ENCODE measurements around the gene PCDHA1. TPM values are rescaled to one million over a fixed set of nuclear protein-coding genes. Genes with fewer than 3 reads are reported as not detected.
A peak's percentile ranks its signal among the peaks of the same experiment; 100 is the strongest.
"Not testable (repeated sequence)": the region's sequence is repeated elsewhere in the genome, so short reads cannot be mapped to it uniquely, and the experiment has no call there.

PCDHA1 gene
- total and polyA plus RNA-seq, 2 donors (not counting 3 experiments of a cell fraction or from before 2014, with no cell fraction given): 0.04 TPM; not detected in 1

- H3K9me1 ChIP-seq (replicated peaks; ENCODE audit: control insufficient read depth, extremely low read depth, insufficient read depth, low read length); FAIRE-seq; H3K4me3 ChIP-seq (replicated peaks in 1 of 3; ENCODE audit: insufficient read depth in 1 of 3, low read depth in 1 of 3, low read length in 3 of 3); CTCF ChIA-PET; H3K9ac ChIP-seq (replicated peaks; ENCODE audit: extremely low read depth, insufficient read depth, low read length); H3K4me2 ChIP-seq (ENCODE audit: insufficient read depth, low read length); H3K9me3 ChIP-seq (replicated peaks; ENCODE audit: control insufficient read depth, insufficient read depth, low read length); POLR2A ChIA-PET; H2AFZ ChIP-seq (ENCODE audit: low read depth, low read length); dilution Hi-C loops (cut with MboI; ENCODE audit: extremely low pct_ligation_motif_present, low sequenced_read_pairs); H3K79me2 ChIP-seq (ENCODE audit: control insufficient read depth, insufficient read depth, low read length); H4K20me1 ChIP-seq (replicated peaks; ENCODE audit: control insufficient read depth, extremely low read depth, insufficient read depth, low read length); intact Hi-C loops (cut with micrococcal nuclease); H3K27ac ChIP-seq (ENCODE audit: insufficient read depth, low read depth, low read length); DNase-seq (ENCODE audit: low read depth, low spot score); BruUV-seq (replicated peaks); H3K27me3 ChIP-seq (ENCODE audit: control insufficient read depth in 2 of 2, insufficient read depth in 2 of 2, low read length in 2 of 2); H3K4me1 ChIP-seq (ENCODE audit: control insufficient read depth, extremely low read depth, insufficient read depth, low read length); H3K36me3 ChIP-seq (ENCODE audit: control insufficient read depth in 2 of 2, extremely low read depth in 1 of 2, insufficient read depth in 2 of 2, low read length in 2 of 2): not testable (repeated sequence)
Measured at GRCh38 chr5:140849831-140850634, 64.1 kb downstream of the PCDHA1 start.

- DNase-seq (ENCODE audit: low read depth, low spot score): peak; percentile 35
- H3K27ac ChIP-seq (ENCODE audit: insufficient read depth, low read depth, low read length): no peak within 1 kb of the TSS
- no peak within 1 kb of the TSS for H3K4me3 ChIP-seq (replicated peaks in 1 of 3; ENCODE audit: insufficient read depth in 1 of 3, low read depth in 1 of 3, low read length in 3 of 3)
- intact Hi-C loops (cut with micrococcal nuclease) (no loop called here), dilution Hi-C loops (cut with MboI; ENCODE audit: extremely low pct_ligation_motif_present, low sequenced_read_pairs) (no loop called here)
- no peaks in the 10 kb centered on the region for H3K36me3 ChIP-seq (ENCODE audit: control insufficient read depth in 2 of 2, extremely low read depth in 1 of 2, insufficient read depth in 2 of 2, low read length in 2 of 2)
- no peak within 1 kb of the TSS for H3K9ac ChIP-seq (replicated peaks; ENCODE audit: extremely low read depth, insufficient read depth, low read length)
- H3K4me2 ChIP-seq (ENCODE audit: insufficient read depth, low read length): no peak within 1 kb of the TSS
- no peaks in the 10 kb centered on the region for H4K20me1 ChIP-seq (replicated peaks; ENCODE audit: control insufficient read depth, extremely low read depth, insufficient read depth, low read length)
- H3K9me3 ChIP-seq (replicated peaks; ENCODE audit: control insufficient read depth, insufficient read depth, low read length): no peaks in the 10 kb centered on the region
- no peaks in the 10 kb centered on the region for H3K9me1 ChIP-seq (replicated peaks; ENCODE audit: control insufficient read depth, extremely low read depth, insufficient read depth, low read length)
- BruUV-seq (replicated peaks): no TSS peak
- H3K79me2 ChIP-seq (ENCODE audit: control insufficient read depth, insufficient read depth, low read length): no peaks in the 10 kb centered on the region
- H2AFZ ChIP-seq (ENCODE audit: low read depth, low read length): no peak within 1 kb of the TSS
- ChIA-PET CTCF (interaction anchor here (1.1 to 1.8 kb wide), 3 partner anchors 13 to 185 kb away, joined by 5 to 6 read pairs (median 6); no protein-coding TSS in a partner anchor), POLR2A (no interaction called here)
- TF ChIP-seq EZH2 (IDR thresholded peaks at IDR 0.05; ENCODE audit: borderline replicate concordance, low read depth, low read length, severe bottlenecking) (no peak), FOS (IDR thresholded peaks at IDR 0.05; ENCODE audit: borderline replicate concordance, insufficient read depth, low read length) (no peak), POLR2A (IDR thresholded peaks at IDR 0.05; ENCODE audit: low read depth, low read length) (no peak)
- TF ChIP-seq, protein P1, sequence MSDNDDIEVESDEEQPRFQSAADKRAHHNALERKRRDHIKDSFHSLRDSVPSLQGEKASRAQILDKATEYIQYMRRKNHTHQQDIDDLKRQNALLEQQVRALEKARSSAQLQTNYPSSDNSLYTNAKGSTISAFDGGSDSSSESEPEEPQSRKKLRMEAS (IDR thresholded peaks at IDR 0.05; ENCODE audit: insufficient read depth, insufficient read length): no peak
- no peaks in the 10 kb centered on the region for H3K4me1 ChIP-seq (ENCODE audit: control insufficient read depth, extremely low read depth, insufficient read depth, low read length)
- H3K27me3 ChIP-seq (ENCODE audit: control insufficient read depth in 2 of 2, insufficient read depth in 2 of 2, low read length in 2 of 2): no peaks in the 10 kb centered on the region
- FAIRE-seq: no peak
Measured at GRCh38 chr5:140855772-140856674, 70.1 kb downstream of the PCDHA1 start, which contains the start of gene PCDHA10. PCDHA10 (plus strand) TSS chr5:140855897; CDS start chr5:140856049, 152 bp downstream.
